ENCODE measurements around the gene HSBP1.

The HSBP1 gene

GRCh38 chr16:83840060-83840617 is 32.4 kb downstream of the HSBP1 start:
- DNase-seq = no peak

GRCh38 chr16:83842291-83842690 is 34.5 kb downstream of the HSBP1 start:
- DNase-seq = no peak

GRCh38 chr16:83842756-83843507 is 35.2 kb downstream of the HSBP1 start:
- no peak for DNase-seq

GRCh38 chr16:83843657-83844056 is 35.9 kb downstream of the HSBP1 start:
- DNase-seq = no peak

- no peak for DNase-seq
These were observed 37.5 kb downstream of the HSBP1 start for GRCh38 chr16:83845263-83845662.

GRCh38 chr16:83847371-83848225 is 39.8 kb downstream of the HSBP1 start:
- DNase-seq = no peak

GRCh38 chr16:83849421-83849820 is 41.6 kb downstream of the HSBP1 start:
- no peak for DNase-seq

GRCh38 chr16:83850947-83851346 is 43.2 kb downstream of the HSBP1 start:
- no peak for DNase-seq

GRCh38 chr16:83851473-83851872 is 43.7 kb downstream of the HSBP1 start:
- no peak for DNase-seq

- no peak for DNase-seq
These were observed 45.0 kb downstream of the HSBP1 start for GRCh38 chr16:83852774-83853173.

- no peak for DNase-seq
These were observed 46.1 kb downstream of the HSBP1 start for GRCh38 chr16:83853834-83854233.

GRCh38 chr16:83854420-83854819 is 46.6 kb downstream of the HSBP1 start:
- DNase-seq = no peak

- DNase-seq = no peak
These were observed 49.0 kb downstream of the HSBP1 start for GRCh38 chr16:83856792-83857191.

- no peak for DNase-seq
These were observed 51.5 kb downstream of the HSBP1 start for GRCh38 chr16:83859265-83859664.

- DNase-seq = no peak
These were observed 54.9 kb downstream of the HSBP1 start for GRCh38 chr16:83862661-83863060.

GRCh38 chr16:83863682-83864081 is 55.9 kb downstream of the HSBP1 start:
- DNase-seq = no peak
